ENCODE data around the gene CX3CL1.

DNA sequence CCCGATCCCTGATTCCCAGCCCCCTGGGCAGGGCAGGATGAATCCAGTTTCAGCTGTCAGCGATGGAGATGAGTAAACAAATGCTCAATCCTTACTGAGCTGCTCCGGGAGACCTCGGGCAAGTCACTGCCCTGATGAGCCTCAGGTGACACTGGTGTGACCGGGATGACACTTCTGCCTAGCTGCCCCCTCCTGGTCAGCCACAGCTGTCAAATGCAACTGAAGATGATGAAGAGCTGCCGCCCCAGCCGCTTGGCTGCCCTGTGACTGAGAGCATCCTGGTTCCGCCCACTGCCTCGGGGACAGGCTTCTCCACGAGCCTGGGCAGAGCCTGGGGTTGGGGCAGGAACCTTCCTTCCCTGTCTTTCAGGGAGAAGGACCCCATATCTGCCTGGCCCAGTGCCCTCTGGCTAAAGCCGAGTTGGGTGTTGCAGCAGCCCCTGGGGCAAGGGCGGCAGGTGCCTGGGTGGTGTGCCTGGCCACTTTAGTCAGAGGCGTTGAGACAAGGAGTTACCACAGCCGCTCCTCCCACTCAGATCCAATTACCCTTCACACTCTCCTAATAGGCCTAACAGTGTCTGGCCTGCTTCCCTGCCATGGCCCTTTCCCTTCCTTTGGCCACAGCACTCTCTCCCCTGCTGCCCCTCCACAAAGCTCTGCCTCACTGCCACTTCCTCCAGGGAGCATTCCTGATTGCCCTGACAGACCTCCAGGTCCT, 37.7 kb downstream of the CX3CL1 start:
- TF ChIP-seq OSR1 (CRISPR knock-in tag; IDR thresholded peaks at IDR 0.05): no peak
- TF ChIP-seq RARB (CRISPR knock-in tag; IDR thresholded peaks at IDR 0.05): no peak
- no peak for TF ChIP-seq ZFP3 (CRISPR knock-in tag; IDR thresholded peaks at IDR 0.05)
- no peak for TF ChIP-seq ZFP30 (CRISPR knock-in tag; IDR thresholded peaks at IDR 0.05)

Measured in SK-N-SH treated with all-trans-retinoic acid at 6 μM for 48 hours (cell line).